Neural crest cell (in vitro differentiated cells): ENCODE measurements around the gene SYTL3. TPM values are rescaled to one million over a fixed set of nuclear protein-coding genes. Genes with fewer than 3 reads are reported as not detected.

Experiments used
- DNase-seq: peaks from one replicate; pipeline ENCODE4 v3.0.0; 2021; ENCODE audit warnings: low read depth, mixed read lengths, low spot score
- H3K27ac Mint-ChIP-seq: one replicate; pipeline ENCODE4 v1.8.0; 2021; ENCODE audit warnings: mild to moderate bottlenecking, mixed read lengths; ENCODE audit not compliant: unreplicated experiment
- H3K27me3 Mint-ChIP-seq: 2 replicates; pipeline ENCODE4 v1.8.0; 2021; ENCODE audit warnings: low read depth, mild to moderate bottlenecking, mixed read lengths
- H3K36me3 Mint-ChIP-seq: 2 replicates; pipeline ENCODE4 v1.8.0; 2021; ENCODE audit warnings: low read depth, mild to moderate bottlenecking, mixed read lengths
- H3K4me1 Mint-ChIP-seq: 2 replicates; pipeline ENCODE4 v1.8.0; 2021; ENCODE audit warnings: mixed read lengths
- H3K4me3 Mint-ChIP-seq: one replicate; pipeline ENCODE4 v1.8.0; 2021; ENCODE audit warnings: mild to moderate bottlenecking, mixed read lengths
- H3K9me3 Mint-ChIP-seq: 2 replicates; pipeline ENCODE4 v1.8.0; 2021; ENCODE audit warnings: mixed read lengths
- total RNA-seq: library from RNA; stranded (reverse); gene quantifications from 2 replicates; pipeline ENCODE4 v1.2.1, GENCODE V29; 2021
- TF ChIP-seq, protein P1 (sequence below): fragments of 200-600 bp; sonication (generic); conservative IDR thresholded peaks from 2 replicates; pipeline ENCODE4 v1.5.0; 2021; ENCODE audit warnings: antibody characterized with exemption, mild to moderate bottlenecking

SYTL3 gene
- total RNA-seq, 1 donor from 2014 or later = 0.28 TPM

DNA sequence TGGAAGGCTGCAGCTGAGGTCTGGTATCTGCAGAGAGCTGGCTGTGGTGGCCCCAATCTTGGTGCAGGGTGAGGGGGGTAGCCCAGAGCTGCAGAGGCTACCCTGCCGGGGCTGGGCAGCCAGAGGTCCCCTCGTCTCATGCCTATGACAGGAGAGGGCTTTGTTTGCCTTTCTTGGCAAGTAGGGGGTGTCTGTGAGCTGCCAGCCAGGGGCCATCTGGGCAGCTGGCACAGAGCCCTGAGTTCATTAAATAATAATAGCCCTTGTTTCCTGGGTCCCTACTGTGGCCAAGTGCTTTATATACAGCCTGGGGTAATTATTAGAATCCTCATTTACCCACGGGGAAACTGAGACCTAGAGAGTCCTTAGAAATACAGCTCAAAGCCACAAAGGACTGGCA, 102.8 kb downstream of the SYTL3 start:
- Mint-ChIP-seq H3K36me3 (no peaks in the 10 kb centered on the region), H3K9me3 (no peaks in the 10 kb centered on the region), H3K4me3 (no peak overlapping the region), H3K27me3 (peaks cover 2% of the 10 kb centered on the region), H3K27ac (no peak overlapping the region), H3K4me1 (peaks cover 4% of the 10 kb centered on the region)
- no peak for DNase-seq
- TF ChIP-seq, protein P1, sequence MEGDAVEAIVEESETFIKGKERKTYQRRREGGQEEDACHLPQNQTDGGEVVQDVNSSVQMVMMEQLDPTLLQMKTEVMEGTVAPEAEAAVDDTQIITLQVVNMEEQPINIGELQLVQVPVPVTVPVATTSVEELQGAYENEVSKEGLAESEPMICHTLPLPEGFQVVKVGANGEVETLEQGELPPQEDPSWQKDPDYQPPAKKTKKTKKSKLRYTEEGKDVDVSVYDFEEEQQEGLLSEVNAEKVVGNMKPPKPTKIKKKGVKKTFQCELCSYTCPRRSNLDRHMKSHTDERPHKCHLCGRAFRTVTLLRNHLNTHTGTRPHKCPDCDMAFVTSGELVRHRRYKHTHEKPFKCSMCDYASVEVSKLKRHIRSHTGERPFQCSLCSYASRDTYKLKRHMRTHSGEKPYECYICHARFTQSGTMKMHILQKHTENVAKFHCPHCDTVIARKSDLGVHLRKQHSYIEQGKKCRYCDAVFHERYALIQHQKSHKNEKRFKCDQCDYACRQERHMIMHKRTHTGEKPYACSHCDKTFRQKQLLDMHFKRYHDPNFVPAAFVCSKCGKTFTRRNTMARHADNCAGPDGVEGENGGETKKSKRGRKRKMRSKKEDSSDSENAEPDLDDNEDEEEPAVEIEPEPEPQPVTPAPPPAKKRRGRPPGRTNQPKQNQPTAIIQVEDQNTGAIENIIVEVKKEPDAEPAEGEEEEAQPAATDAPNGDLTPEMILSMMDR = no peak

DNA sequence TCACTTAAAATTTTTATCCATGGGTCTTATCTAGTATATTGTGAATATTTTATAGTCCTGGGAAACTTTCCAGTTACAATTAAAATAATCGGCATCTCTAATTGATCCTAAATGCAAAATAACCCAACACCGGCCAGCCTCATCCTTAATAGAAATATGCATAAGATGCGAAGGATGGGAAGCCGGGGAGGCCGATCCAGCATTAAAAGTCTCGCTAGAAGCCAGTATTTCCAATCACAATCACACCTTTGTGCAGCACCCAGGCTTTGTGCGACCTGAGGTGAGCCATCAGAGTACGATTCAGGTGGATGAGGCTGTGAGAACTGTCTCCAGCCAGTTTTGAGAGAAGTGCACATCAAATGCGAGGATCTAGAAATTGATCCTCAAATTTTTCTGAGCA, 104.0 kb downstream of the SYTL3 start:
- no peak overlapping the region for H3K27ac Mint-ChIP-seq
- TF ChIP-seq, protein P1 = no peak

DNA sequence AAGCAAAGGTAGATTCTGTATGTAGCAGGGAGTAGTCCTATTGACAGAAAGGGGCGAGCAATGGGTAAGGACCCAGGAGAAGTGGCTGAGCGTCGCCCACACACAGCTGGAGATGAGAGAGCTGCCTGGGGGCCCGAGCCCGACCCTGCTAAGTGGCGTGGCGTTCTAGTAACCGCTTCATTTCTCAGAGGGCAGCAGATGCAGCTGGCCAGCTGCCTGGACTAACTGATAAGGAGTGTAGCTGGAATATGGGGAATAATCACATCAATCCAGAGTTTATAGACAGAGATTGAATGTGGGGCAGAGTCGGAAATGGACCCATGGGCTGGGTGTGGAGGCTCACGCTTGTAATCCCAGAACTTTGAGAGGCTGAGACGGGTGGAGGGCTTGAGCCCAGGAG, 104.9 kb downstream of the SYTL3 start:
- peaks cover 4% of the 10 kb centered on the region for H3K4me1 Mint-ChIP-seq
- TF ChIP-seq, protein P1 = no peak
- no peaks in the 10 kb centered on the region for H3K36me3 Mint-ChIP-seq
- H3K27me3 Mint-ChIP-seq = peaks cover 2% of the 10 kb centered on the region
- no peaks in the 10 kb centered on the region for H3K9me3 Mint-ChIP-seq
- no peak for DNase-seq
- no peak overlapping the region for H3K4me3 Mint-ChIP-seq
- no peak overlapping the region for H3K27ac Mint-ChIP-seq

More for the DNA sequence above, 104.0 kb downstream of the SYTL3 start:
- no peaks in the 10 kb centered on the region for H3K36me3 Mint-ChIP-seq
- no peak for DNase-seq
- H3K4me1 Mint-ChIP-seq = peaks cover 4% of the 10 kb centered on the region
- H3K27me3 Mint-ChIP-seq = peaks cover 2% of the 10 kb centered on the region
- no peaks in the 10 kb centered on the region for H3K9me3 Mint-ChIP-seq
- H3K4me3 Mint-ChIP-seq = no peak overlapping the region

DNA sequence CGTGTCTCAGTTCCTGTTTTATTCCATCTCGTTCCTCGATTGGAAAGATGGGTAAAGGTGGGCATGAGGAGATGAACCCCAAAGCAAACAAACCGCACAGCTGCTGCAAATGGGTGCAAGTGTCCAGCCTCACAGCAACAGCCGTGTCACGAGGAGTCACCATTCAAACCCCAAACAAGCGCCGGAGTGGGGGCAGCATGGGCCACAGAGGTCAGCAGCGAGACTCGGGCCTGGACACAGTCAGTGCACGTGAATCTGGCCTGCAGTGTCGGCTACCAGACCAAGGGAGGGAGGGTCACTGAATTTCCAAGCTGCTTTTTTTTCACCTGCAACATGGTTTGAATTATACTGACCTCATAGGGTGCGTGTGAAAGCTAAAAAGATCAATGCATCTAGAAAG, 105.8 kb downstream of the SYTL3 start:
- H3K36me3 Mint-ChIP-seq = no peaks in the 10 kb centered on the region
- DNase-seq = no peak
- no peaks in the 10 kb centered on the region for H3K27me3 Mint-ChIP-seq
- no peaks in the 10 kb centered on the region for H3K9me3 Mint-ChIP-seq
- no peak overlapping the region for H3K27ac Mint-ChIP-seq
- peaks cover 4% of the 10 kb centered on the region for H3K4me1 Mint-ChIP-seq
- TF ChIP-seq, protein P1 = no peak
- no peak overlapping the region for H3K4me3 Mint-ChIP-seq

DNA sequence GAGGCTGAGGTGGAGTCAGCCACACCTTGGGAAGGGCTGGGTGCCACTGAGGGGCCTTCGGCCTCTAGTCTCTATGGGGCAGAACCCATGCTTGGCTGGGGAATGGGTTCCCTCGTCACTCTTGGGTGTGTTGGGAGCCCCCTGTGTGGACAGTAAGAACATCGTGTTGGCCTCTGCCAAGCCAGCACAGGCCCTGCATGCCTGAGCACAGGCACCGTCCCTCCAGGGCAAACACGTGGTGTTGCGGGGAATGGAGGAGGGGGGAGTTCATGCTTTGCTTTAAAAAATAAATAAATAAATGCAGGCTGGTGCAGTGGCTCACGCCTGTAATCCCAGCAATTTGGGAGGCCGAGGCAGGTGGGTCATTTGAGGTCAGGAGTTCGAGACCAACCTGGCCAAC, 106.3 kb downstream of the SYTL3 start:
- TF ChIP-seq, protein P1 = no peak

More for the DNA sequence above, 106.3 kb downstream of the SYTL3 start:
- Mint-ChIP-seq H3K9me3 (no peaks in the 10 kb centered on the region), H3K4me3 (no peak overlapping the region), H3K36me3 (no peaks in the 10 kb centered on the region), H3K27me3 (no peaks in the 10 kb centered on the region), H3K27ac (no peak overlapping the region), H3K4me1 (peaks cover 4% of the 10 kb centered on the region)
- DNase-seq = no peak
